Esophagus (tissue), 2 donors: ENCODE results near the gene SMARCC1. TPM values are rescaled to one million over a fixed set of nuclear protein-coding genes. Genes with fewer than 3 reads are reported as not detected.

Experiments
- H3K27ac ChIP-seq, 2 donors: one replicate each; pipeline ENCODE4 v1.5.1; 2013; ENCODE audit warnings: low read depth in 2 of 2, mild to moderate bottlenecking in 2 of 2, inconsistent platforms in 1 of 2, low read length in 1 of 2, moderate library complexity in 1 of 2
- H3K27me3 ChIP-seq, 2 donors: one replicate each; pipeline ENCODE4 v1.6.1; 2013; ENCODE audit warnings: low read length in 2 of 2, control low read depth in 1 of 2, mild to moderate bottlenecking in 1 of 2; ENCODE audit not compliant: insufficient read depth in 2 of 2, control insufficient read depth in 1 of 2
- H3K36me3 ChIP-seq, 2 donors: one replicate each; pipeline ENCODE4 v1.6.1; 2013; ENCODE audit warnings: low read length in 1 of 2; ENCODE audit not compliant: control insufficient read depth in 2 of 2, insufficient read depth in 2 of 2
- H3K4me1 ChIP-seq, 2 donors: one replicate each; pipeline ENCODE4 v1.6.1; 2013; ENCODE audit warnings: low read length in 1 of 2; ENCODE audit not compliant: control insufficient read depth in 2 of 2, insufficient read depth in 2 of 2
- H3K4me3 ChIP-seq, 2 donors: one replicate each; pipeline ENCODE4 v1.5.1; 2013; ENCODE audit warnings: low read length in 2 of 2, mild to moderate bottlenecking in 2 of 2, low read depth in 1 of 2, moderate library complexity in 1 of 2
- H3K9me3 ChIP-seq, 2 donors: one replicate each; pipeline ENCODE4 v1.6.1; 2013; ENCODE audit warnings: mild to moderate bottlenecking in 2 of 2, low read depth in 1 of 2, low read length in 1 of 2, moderate library complexity in 1 of 2; ENCODE audit not compliant: control insufficient read depth in 2 of 2, insufficient read depth in 1 of 2
- WGBS, 2 donors: extraction: QIAGEN DNeasy Blood & Tissue Kit; methylation state at CpG; one replicate each; pipeline ENCODE4 v1.1.7; 2013; 5-methylcytosine and 5-hydroxymethylcytosine counted together
- polyA plus RNA-seq, 2 donors: library from polyadenylated mRNA; stranded (reverse); fragments of 200-250 nt; gene quantifications; one replicate each; pipeline ENCODE4 v1.2.3, GENCODE V29; 2013
- donor health status: healthy with polysubstance abuse.
- donor health status: Bipolar disorder and iron deficiency.

Gene SMARCC1
- polyA plus RNA-seq, 2 donors = 11.0 to 13.8 TPM

GRCh38 chr3:47634996-47635395, 146.7 kb downstream of the SMARCC1 start:
- H3K9me3 ChIP-seq = no peaks in the 10 kb centered on the region
- 82 to 90% methylated on average over 6 of the region's 6 CpGs for WGBS, 2 donors
- peaks cover 7 to 12% of the 10 kb centered on the region in 2 donors for H3K36me3 ChIP-seq
- H3K4me3 ChIP-seq = no peak overlapping the region
- H3K27ac ChIP-seq = no peak overlapping the region
- no peaks in the 10 kb centered on the region for H3K27me3 ChIP-seq
- no peaks in the 10 kb centered on the region for H3K4me1 ChIP-seq

GRCh38 chr3:47630810-47631209, 150.9 kb downstream of the SMARCC1 start:
- H3K27me3 ChIP-seq = no peaks in the 10 kb centered on the region
- no peaks in the 10 kb centered on the region for H3K9me3 ChIP-seq
- WGBS, 2 donors = 93 to 100% methylated on average over 1 of the region's 1 CpG
- peaks cover 7 to 12% of the 10 kb centered on the region in 2 donors for H3K36me3 ChIP-seq
- no peak overlapping the region for H3K27ac ChIP-seq
- H3K4me1 ChIP-seq = no peaks in the 10 kb centered on the region
- H3K4me3 ChIP-seq = no peak overlapping the region

GRCh38 chr3:47629770-47630169, 151.9 kb downstream of the SMARCC1 start:
- 76 to 83% methylated on average over 6 of the region's 6 CpGs for WGBS, 2 donors
- no peaks in the 10 kb centered on the region for H3K9me3 ChIP-seq
- peaks cover 7 to 10% of the 10 kb centered on the region in 2 donors for H3K36me3 ChIP-seq
- no peak overlapping the region for H3K4me3 ChIP-seq
- H3K27ac ChIP-seq = no peak overlapping the region
- H3K27me3 ChIP-seq = no peaks in the 10 kb centered on the region
- H3K4me1 ChIP-seq = no peaks in the 10 kb centered on the region

- Histone ChIP-seq H3K4me3 (no peak overlapping the region), H3K27me3 (no peaks in the 10 kb centered on the region), H3K9me3 (no peaks in the 10 kb centered on the region), H3K4me1 (no peaks in the 10 kb centered on the region), H3K36me3 (peaks cover 7 to 10% of the 10 kb centered on the region in 2 donors), H3K27ac (no peak overlapping the region)
- WGBS, 2 donors = 91 to 92% methylated on average over 6 of the region's 6 CpGs
Measured at GRCh38 chr3:47628426-47628825, 153.3 kb downstream of the SMARCC1 start.

- 82 to 84% methylated on average over 3 of the region's 3 CpGs for WGBS, 2 donors
- H3K36me3 ChIP-seq = peaks cover 5 to 9% of the 10 kb centered on the region in 2 donors
- no peaks in the 10 kb centered on the region for H3K27me3 ChIP-seq
- H3K4me3 ChIP-seq = no peak overlapping the region
- H3K9me3 ChIP-seq = no peaks in the 10 kb centered on the region
- H3K4me1 ChIP-seq = no peaks in the 10 kb centered on the region
- H3K27ac ChIP-seq = no peak overlapping the region
Measured at GRCh38 chr3:47622671-47623461, 158.8 kb downstream of the SMARCC1 start.

- no peaks in the 10 kb centered on the region for H3K27me3 ChIP-seq
- H3K36me3 ChIP-seq = peaks cover 5 to 14% of the 10 kb centered on the region in 2 donors
- H3K4me1 ChIP-seq = no peaks in the 10 kb centered on the region
- no peak overlapping the region for H3K27ac ChIP-seq
- no peaks in the 10 kb centered on the region for H3K9me3 ChIP-seq
- 65 to 69% methylated on average over 5 of the region's 5 CpGs for WGBS, 2 donors
- no peak overlapping the region for H3K4me3 ChIP-seq
Measured at GRCh38 chr3:47617086-47618010, 164.3 kb downstream of the SMARCC1 start.

- Histone ChIP-seq H3K4me3 (no peak overlapping the region), H3K36me3 (peaks cover 9 to 19% of the 10 kb centered on the region in 2 donors), H3K27ac (no peak overlapping the region), H3K27me3 (no peaks in the 10 kb centered on the region), H3K4me1 (no peaks in the 10 kb centered on the region), H3K9me3 (no peaks in the 10 kb centered on the region)
- WGBS, 2 donors = 93 to 94% methylated on average over 2 of the region's 2 CpGs
Measured at GRCh38 chr3:47614788-47615187, 166.9 kb downstream of the SMARCC1 start.

GRCh38 chr3:47613722-47614121, 168.0 kb downstream of the SMARCC1 start:
- Histone ChIP-seq H3K4me1 (no peaks in the 10 kb centered on the region), H3K27ac (no peak overlapping the region), H3K4me3 (no peak overlapping the region), H3K36me3 (peaks cover 6 to 13% of the 10 kb centered on the region in 2 donors), H3K9me3 (no peaks in the 10 kb centered on the region), H3K27me3 (no peaks in the 10 kb centered on the region)
- 76 to 77% methylated on average over 4 of the region's 4 CpGs for WGBS, 2 donors

- no peaks in the 10 kb centered on the region for H3K9me3 ChIP-seq
- H3K4me3 ChIP-seq = no peak overlapping the region
- H3K4me1 ChIP-seq = no peaks in the 10 kb centered on the region
- peaks cover 8 to 12% of the 10 kb centered on the region in 2 donors for H3K36me3 ChIP-seq
- H3K27ac ChIP-seq = no peak overlapping the region
- H3K27me3 ChIP-seq = no peaks in the 10 kb centered on the region
- WGBS, 2 donors = 85 to 99% methylated on average over 2 of the region's 2 CpGs
Measured at GRCh38 chr3:47612879-47613278, 168.8 kb downstream of the SMARCC1 start.
